Measurements from ENCODE around the gene MIPOL1.

MIPOL1 gene

GRCh38 chr14:37571391-37571790 is 373.7 kb downstream of the MIPOL1 start:
- no peak for TF ChIP-seq CTCF (conservative IDR thresholded peaks at IDR 0.05)
- H3K27ac ChIP-seq, result peak overlapping the region; percentile 6; the same call in 1 of the 2 replicates

- H3K27ac ChIP-seq, result no peak overlapping the region
- TF ChIP-seq CTCF (conservative IDR thresholded peaks at IDR 0.05), result no peak
Measured at GRCh38 chr14:37573356-37573755, 375.6 kb downstream of the MIPOL1 start.

GRCh38 chr14:37579274-37579673 is 381.5 kb downstream of the MIPOL1 start:
- TF ChIP-seq CTCF (conservative IDR thresholded peaks at IDR 0.05), result no peak
- H3K27ac ChIP-seq, result peak overlapping the region; percentile 100

GRCh38 chr14:37580146-37580545 is 382.4 kb downstream of the MIPOL1 start:
- H3K27ac ChIP-seq, result peak overlapping the region; percentile 100
- no peak for TF ChIP-seq CTCF (conservative IDR thresholded peaks at IDR 0.05)

GRCh38 chr14:37583358-37584210 is 385.8 kb downstream of the MIPOL1 start:
- TF ChIP-seq CTCF (conservative IDR thresholded peaks at IDR 0.05), result no peak; the same call in 1 of the 2 replicates
- peak overlapping the region; percentile 100 for H3K27ac ChIP-seq

GRCh38 chr14:37584211-37585100 is 386.7 kb downstream of the MIPOL1 start:
- no peak for TF ChIP-seq CTCF (conservative IDR thresholded peaks at IDR 0.05)
- peak overlapping the region; percentile 100 for H3K27ac ChIP-seq

GRCh38 chr14:37585101-37585511 is 387.4 kb downstream of the MIPOL1 start:
- peak overlapping the region; percentile 100 for H3K27ac ChIP-seq
- TF ChIP-seq CTCF (conservative IDR thresholded peaks at IDR 0.05), result no peak

Data from VCaP (cell line).